Esophagus squamous epithelium (tissue), 4 donors: ENCODE measurements around the gene PLOD1.

Experiments
- POLR2A ChIP-seq, 4 donors: fragments of 450-650 bp; IDR thresholded peaks; one replicate each; pipeline ENCODE4 v1.6.1; 2017; ENCODE audit warnings: antibody characterized with exemption in 4 of 4, mild to moderate bottlenecking in 4 of 4, moderate library complexity in 3 of 4
- TF ChIP-seq, protein P1 (sequence below), 6 experiments: fragments of 450-650 bp in 4 of 6; fragments of 200-600 bp in 2 of 6; sonication (generic) in 2 of 6; IDR thresholded peaks; one replicate each; pipeline ENCODE4 v1.5.1; 2016 to 2019; ENCODE audit warnings: antibody characterized with exemption in 6 of 6, mild to moderate bottlenecking in 4 of 6, moderate library complexity in 4 of 6

DNA sequence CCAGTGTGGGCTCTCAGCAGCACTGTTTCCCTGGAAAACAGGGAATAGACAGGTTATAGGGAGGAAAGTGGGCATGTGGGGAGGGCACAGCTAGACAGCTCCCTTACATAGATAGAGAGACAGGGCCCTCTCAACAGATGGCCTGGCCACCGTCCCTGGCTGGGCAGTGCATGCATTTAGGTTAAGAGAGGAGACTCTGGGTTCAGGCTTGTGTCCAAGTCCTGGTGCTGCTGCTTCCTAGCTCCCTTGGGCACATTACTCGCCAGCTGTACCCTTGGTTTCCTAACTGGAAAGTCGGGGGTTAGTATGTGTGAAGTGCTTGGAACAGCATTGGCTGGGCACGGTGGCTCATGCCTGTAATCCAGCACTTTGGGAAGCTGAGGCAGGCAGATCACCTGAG lies 9.1 kb downstream of the PLOD1 start:
- TF ChIP-seq, protein P1, sequence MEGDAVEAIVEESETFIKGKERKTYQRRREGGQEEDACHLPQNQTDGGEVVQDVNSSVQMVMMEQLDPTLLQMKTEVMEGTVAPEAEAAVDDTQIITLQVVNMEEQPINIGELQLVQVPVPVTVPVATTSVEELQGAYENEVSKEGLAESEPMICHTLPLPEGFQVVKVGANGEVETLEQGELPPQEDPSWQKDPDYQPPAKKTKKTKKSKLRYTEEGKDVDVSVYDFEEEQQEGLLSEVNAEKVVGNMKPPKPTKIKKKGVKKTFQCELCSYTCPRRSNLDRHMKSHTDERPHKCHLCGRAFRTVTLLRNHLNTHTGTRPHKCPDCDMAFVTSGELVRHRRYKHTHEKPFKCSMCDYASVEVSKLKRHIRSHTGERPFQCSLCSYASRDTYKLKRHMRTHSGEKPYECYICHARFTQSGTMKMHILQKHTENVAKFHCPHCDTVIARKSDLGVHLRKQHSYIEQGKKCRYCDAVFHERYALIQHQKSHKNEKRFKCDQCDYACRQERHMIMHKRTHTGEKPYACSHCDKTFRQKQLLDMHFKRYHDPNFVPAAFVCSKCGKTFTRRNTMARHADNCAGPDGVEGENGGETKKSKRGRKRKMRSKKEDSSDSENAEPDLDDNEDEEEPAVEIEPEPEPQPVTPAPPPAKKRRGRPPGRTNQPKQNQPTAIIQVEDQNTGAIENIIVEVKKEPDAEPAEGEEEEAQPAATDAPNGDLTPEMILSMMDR (IDR thresholded peaks at IDR 0.05) = no peak
- TF ChIP-seq POLR2A (IDR thresholded peaks at IDR 0.05) = no peak
